Measurements from ENCODE around the gene PCYOX1L.

PCYOX1L gene

DNA sequence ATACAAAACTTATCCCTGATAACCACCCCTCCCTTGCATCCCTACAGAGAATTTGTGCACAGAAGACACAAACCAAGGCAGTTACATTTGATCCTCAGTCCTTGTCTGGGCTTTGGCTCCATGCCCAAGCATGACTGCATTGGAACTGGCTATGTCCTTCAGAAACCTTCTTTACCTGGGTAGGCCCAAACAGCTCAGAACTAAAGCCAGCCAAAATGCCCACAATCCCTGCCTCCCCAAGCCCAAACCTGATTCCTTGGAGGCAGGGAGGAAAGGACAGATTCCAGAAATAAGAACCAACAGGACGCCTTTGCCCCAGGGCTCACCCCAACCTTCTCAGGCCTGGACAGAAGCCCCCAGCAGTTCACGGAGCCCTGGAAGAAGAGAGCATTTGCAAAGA, 13.0 kb downstream of the PCYOX1L start:
- FAIRE-seq = no peak

DNA sequence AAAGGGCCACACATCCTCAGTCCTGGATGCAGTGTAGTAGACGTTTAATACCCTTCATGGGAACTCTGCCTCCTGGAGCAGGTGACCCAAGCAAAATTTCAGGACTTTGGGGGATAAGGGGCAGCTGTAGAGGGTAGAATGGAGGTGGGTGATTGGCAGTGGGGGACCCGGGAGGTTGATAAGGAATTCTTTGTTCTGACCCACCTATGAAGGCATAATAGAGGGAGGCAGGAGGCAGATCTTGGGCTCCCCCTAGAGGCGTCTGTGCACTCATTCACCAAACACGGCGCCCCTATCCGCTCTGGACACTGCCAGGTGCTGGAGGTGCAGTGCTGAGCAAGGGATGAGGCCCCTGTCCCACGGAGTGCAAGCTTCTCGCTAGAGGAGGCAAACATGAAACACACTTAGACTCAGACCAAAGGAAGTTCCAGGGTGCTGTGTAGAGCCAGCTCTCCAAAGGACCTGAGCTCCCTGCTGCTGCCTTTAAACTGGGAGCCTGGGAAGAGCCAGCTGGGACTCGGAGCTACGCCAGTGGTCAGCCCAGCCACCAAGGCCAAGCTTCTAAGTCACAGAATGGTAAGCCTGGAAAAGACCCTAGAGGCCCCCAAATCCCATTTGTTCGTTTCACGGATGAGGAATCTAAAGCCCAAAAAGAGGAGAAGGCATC, 13.6 kb downstream of the PCYOX1L start:
- FAIRE-seq = no peak

- no peak for FAIRE-seq
These were observed 14.4 kb downstream of the PCYOX1L start for GRCh38 chr5:149372076-149372795.

DNA sequence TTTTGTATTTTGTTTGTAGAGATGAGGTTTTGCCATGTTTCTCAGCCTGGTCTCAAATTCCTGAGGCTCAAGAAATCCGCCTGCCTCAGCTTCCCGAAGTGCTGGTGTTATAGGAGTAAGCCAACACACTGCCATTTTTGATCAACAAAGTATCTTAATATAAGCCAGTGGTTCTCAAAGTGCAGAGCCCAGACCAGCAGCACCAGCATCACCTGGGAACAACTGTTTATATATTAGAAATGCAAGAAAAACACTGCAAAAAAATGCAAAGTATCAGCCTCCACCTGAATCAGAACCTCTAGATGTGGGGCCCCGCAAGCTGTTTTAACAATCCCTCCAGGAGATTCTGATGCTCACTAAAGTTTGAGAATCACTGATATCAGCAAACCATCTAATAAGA, 15.1 kb downstream of the PCYOX1L start:
- FAIRE-seq = no peak

DNA sequence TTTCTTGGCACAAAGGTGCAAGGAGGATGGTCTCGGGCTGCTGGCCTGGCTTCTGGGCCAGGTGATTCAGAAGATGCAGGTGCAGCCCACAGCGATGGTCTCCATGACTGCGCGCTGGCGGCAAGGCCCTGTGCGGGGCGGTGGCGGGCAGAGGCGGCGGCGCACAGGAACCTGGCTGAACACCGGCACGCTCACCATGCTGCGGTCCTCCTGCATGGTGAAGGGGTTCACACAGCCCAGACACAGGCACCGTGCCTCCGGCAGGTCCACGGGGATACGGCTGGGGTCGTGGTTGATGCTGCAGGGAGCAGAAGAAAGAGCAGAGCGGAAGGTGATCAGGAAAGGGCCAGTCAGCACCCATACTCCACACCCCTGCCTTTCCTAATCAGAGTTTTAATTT, 16.5 kb downstream of the PCYOX1L start:
- FAIRE-seq = no peak

- no peak for FAIRE-seq
These were observed 17.0 kb downstream of the PCYOX1L start for GRCh38 chr5:149374801-149375200.

DNA sequence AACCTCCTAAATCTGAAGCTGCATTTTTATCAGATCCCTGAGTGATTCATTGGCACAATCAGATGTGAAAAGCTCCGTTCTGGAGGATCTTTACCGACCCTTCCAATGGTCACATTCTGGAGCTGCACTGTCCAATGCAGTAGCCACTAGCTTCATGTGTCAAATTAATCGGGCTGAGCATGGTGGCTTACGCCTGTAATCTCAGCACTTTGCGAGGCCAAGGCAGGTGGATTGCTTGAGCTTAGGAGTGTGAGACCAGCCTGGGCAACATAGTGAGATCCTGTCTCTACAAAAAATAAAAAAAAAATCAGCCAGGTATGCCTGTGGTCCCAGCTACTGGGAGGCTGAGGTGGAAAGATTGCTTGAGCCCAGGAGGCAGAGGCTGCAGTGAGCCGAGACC, 17.6 kb downstream of the PCYOX1L start:
- no peak for FAIRE-seq

GRCh38 chr5:149376104-149376503, 18.3 kb downstream of the PCYOX1L start:
- no peak for FAIRE-seq

- no peak for FAIRE-seq
These were observed 19.0 kb downstream of the PCYOX1L start for GRCh38 chr5:149376711-149377447.

GRCh38 chr5:149378241-149378820, 20.5 kb downstream of the PCYOX1L start:
- no peak for FAIRE-seq

DNA sequence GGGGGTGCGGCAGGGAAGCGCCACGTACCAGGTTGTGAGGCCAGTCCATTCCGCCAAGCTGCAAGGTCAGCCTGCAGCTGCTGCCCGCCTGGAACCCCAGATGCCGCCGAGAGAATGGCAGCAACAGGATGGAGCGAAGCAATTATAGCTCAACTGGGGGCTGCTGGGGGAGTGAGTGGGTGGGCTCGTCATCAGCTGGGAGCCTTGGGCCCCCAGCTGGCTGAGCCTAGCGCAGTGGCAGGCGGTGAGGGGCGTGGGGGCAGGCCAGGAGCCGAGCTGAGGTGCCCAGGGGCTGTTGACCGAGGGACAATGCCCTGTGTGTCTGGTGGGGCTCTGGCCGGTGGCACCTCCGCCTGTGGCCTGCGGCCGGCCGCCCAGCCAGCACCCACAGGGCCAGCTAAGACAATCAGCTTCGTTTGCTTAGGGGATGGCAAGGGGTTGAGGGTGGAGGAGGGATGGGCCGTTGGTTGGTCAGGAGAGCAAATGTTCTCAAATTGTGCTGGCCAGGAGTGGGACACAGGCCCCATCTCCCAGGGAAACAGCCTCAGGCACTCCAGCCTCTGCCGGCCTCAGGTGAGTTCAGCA, 21.4 kb downstream of the PCYOX1L start, which contains the start of gene IL17B:
TSS of gene IL17B (minus strand) at position 116 of the 585 bp plus-strand sequence. CDS start at position 49, 67 bp downstream.
- FAIRE-seq = no peak

DNA sequence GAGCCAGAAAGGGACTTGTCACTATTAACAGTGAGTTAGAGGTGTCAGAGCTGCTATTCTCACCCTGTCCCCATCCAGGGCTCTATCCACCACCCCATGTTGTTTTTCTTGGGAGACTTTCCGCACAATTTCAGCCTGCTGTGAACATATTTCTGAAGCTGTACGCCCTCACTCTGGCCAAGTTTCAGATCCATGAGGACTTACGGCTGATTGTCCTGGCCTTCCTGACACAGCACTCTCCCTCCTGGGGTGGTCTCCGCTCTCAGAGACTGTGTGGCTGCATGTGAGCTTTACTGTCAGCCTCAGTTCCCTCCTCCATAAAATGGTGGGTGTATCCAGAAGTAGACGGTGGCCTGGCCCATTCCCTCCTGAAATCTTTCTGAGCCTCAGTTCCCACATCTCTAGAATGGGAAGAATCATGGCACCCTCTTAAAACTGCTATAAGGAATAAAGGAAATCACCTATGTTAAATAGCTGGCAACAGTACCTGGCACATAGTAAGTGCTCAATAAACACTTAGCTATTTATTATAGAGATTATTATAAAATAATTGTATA, 22.1 kb downstream of the PCYOX1L start:
- no peak for FAIRE-seq

DNA sequence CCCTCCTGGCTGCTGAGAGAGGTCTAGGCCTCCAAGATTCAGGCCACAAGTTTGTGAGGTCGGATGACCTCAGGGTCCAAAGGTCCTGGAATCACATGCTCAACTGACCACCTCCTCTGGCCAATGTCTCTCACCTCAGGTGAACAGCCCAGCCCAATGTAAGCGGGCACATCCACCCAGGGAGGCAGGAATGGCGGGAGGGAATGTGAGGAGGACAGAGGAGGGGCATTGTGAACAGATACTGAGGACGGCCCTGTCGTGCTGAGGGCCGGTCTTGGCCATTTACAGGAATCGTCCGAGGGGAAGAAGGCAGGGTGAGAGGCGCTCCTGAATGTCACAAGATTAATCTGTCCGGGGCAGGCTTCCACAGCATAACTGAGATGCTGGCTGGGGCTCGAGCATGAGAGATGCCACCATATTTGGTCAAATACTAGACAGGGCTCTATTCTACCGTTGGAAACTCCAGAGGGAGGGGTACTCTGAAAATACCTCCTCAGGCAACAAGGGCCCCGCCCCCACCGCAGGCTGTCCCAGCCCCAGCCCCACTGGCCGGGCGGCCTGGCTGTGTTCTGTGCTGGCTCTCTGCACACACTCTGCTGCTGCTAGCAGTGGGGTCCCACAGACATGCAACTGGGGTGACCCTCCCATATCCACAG, 22.7 kb downstream of the PCYOX1L start:
- FAIRE-seq = no peak

GRCh38 chr5:149381261-149381985, 23.6 kb downstream of the PCYOX1L start:
- no peak for FAIRE-seq

- FAIRE-seq = no peak
These were observed 24.1 kb downstream of the PCYOX1L start for GRCh38 chr5:149381986-149382338.

- FAIRE-seq = no peak
These were observed 24.8 kb downstream of the PCYOX1L start for GRCh38 chr5:149382517-149383220.

DNA sequence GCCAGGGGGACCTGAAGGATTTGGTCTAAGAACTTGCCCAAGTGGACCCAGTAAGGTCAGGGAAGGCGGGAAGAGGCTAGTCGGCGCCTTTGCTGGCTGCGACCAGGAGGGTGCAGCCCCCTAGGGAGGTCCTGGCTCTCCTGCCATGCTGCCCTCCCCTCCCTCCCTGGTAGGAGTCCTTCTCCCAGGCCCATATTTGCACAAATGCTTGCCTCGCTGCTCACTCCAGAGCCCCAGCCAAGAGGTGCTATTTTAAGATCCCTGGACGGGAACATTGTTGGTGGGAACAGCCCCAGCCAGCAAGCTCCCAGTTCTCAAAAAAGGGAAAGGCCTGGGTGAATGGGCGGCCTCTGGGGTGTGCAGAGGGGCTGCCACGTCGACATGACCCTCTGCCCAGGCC, 25.6 kb downstream of the PCYOX1L start:
- FAIRE-seq = no peak

DNA sequence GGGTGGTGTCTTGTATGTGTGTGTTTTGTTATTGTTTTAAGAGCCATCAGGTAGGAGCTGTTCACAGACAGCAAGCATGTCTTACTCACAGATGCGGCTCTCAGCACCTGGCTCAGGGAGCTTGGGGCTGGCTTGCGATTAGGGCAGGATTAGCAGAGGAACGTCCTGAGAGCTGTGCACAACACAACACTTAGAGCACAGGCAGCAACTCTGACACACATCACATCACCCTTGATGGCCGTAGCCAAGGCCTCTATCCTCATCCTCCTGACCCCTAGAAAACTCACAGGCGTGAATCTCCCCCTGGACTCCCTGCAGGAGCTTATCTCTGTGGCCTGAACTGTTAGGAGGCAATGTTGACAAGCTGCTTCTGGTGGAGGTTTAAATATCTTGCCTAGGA, 28.3 kb downstream of the PCYOX1L start:
- no peak for FAIRE-seq

- FAIRE-seq = no peak
These were observed 29.3 kb downstream of the PCYOX1L start for GRCh38 chr5:149387081-149387631.

GRCh38 chr5:149387982-149388381, 30.1 kb downstream of the PCYOX1L start:
- no peak for FAIRE-seq
